NK-92 (cell line): ENCODE results near the gene CLEC2D.
"Not testable (repeated sequence)": the region's sequence is repeated elsewhere in the genome, so short reads cannot be mapped to it uniquely, and the experiment has no call there.

Source experiments
- DNase-seq: peaks from one replicate; lab custom pipeline; 2025; ENCODE audit not compliant: unreplicated experiment; lab: John Stamatoyannopoulos, UW

Gene CLEC2D

GRCh38 chr12:9651265-9651729 lies 18.2 kb upstream of the CLEC2D start:
- no peak for DNase-seq

GRCh38 chr12:9660046-9660445 lies 9.5 kb upstream of the CLEC2D start:
- DNase-seq = no peak

- no peak for DNase-seq
These were observed 7.8 kb upstream of the CLEC2D start for GRCh38 chr12:9661720-9662119.

GRCh38 chr12:9662488-9662887 lies 7.0 kb upstream of the CLEC2D start:
- no peak for DNase-seq

GRCh38 chr12:9667403-9668160 lies 1.9 kb upstream of the CLEC2D start:
- DNase-seq = no peak

- DNase-seq = no peak
These were observed 1.1 kb upstream of the CLEC2D start for GRCh38 chr12:9668161-9669018.

- DNase-seq = no peak
These were observed 540 bp upstream of the CLEC2D start for GRCh38 chr12:9669019-9669326.

GRCh38 chr12:9672340-9672739 lies 2.8 kb downstream of the CLEC2D start:
- DNase-seq = not testable (repeated sequence)

GRCh38 chr12:9673404-9674225 lies 4.1 kb downstream of the CLEC2D start:
- no peak for DNase-seq

GRCh38 chr12:9674226-9674590 lies 4.7 kb downstream of the CLEC2D start:
- no peak for DNase-seq

GRCh38 chr12:9682508-9682907 lies 13.0 kb downstream of the CLEC2D start:
- not testable (repeated sequence) for DNase-seq

GRCh38 chr12:9682949-9683348 lies 13.4 kb downstream of the CLEC2D start:
- not testable (repeated sequence) for DNase-seq

- DNase-seq = not testable (repeated sequence)
These were observed 15.9 kb downstream of the CLEC2D start for GRCh38 chr12:9685366-9685765.

- no peak for DNase-seq
These were observed 16.4 kb downstream of the CLEC2D start for GRCh38 chr12:9685915-9686314.

- DNase-seq = no peak
These were observed 17.7 kb downstream of the CLEC2D start for GRCh38 chr12:9687228-9687627.

- no peak for DNase-seq
These were observed 23.4 kb downstream of the CLEC2D start for GRCh38 chr12:9692909-9693308.

- no peak for DNase-seq
These were observed 24.7 kb downstream of the CLEC2D start for GRCh38 chr12:9694241-9694640.

- DNase-seq = not testable (repeated sequence)
These were observed 25.6 kb downstream of the CLEC2D start for GRCh38 chr12:9695150-9695549.

- not testable (repeated sequence) for DNase-seq
These were observed 26.1 kb downstream of the CLEC2D start for GRCh38 chr12:9695661-9696060.

GRCh38 chr12:9697619-9698018 lies 28.1 kb downstream of the CLEC2D start:
- no peak for DNase-seq

GRCh38 chr12:9698681-9699080 lies 29.2 kb downstream of the CLEC2D start:
- no peak for DNase-seq
